Epithelial cell of umbilical artery (primary cell): ENCODE measurements around the gene USP17L5. TPM values are rescaled to one million over a fixed set of nuclear protein-coding genes. Genes with fewer than 3 reads are reported as not detected.

Source experiments
- total RNA-seq: library from RNA; depleted of rRNA; stranded (reverse); fragments of >200 nt; gene quantifications from 2 replicates; pipeline ENCODE4 v1.2.3, GENCODE V29; 2014

The USP17L5 gene
- not detected in 2 replicates for total RNA-seq

GRCh38 chr4:9339103-9339502, at the start of gene USP17L5:
Gene USP17L5, plus strand, starts transcription at chr4:9339403. Its CDS starts 0 bp downstream, at chr4:9339403.

GRCh38 chr4:9324865-9325264, 14.3 kb upstream of the USP17L5 start, which contains the start of gene USP17L24:
Gene USP17L24, plus strand, starts transcription at chr4:9325165. Its CDS starts 0 bp downstream, at chr4:9325165.

GRCh38 chr4:9329611-9330010, 9.6 kb upstream of the USP17L5 start, which contains the start of gene USP17L25:
Gene USP17L25, plus strand, starts transcription at chr4:9329911. Its CDS starts 0 bp downstream, at chr4:9329911.

GRCh38 chr4:9334358-9334757, 4.8 kb upstream of the USP17L5 start, which contains the start of gene USP17L26:
Gene USP17L26, plus strand, starts transcription at chr4:9334658. Its CDS starts 0 bp downstream, at chr4:9334658.

GRCh38 chr4:9343848-9344247, 4.6 kb downstream of the USP17L5 start, which contains the start of gene USP17L27:
Gene USP17L27, plus strand, starts transcription at chr4:9344148. Its CDS starts 0 bp downstream, at chr4:9344148.

GRCh38 chr4:9348593-9348992, 9.4 kb downstream of the USP17L5 start, which contains the start of gene USP17L28:
Gene USP17L28, plus strand, starts transcription at chr4:9348893. Its CDS starts 0 bp downstream, at chr4:9348893.

GRCh38 chr4:9353338-9353737, 14.1 kb downstream of the USP17L5 start, which contains the start of gene USP17L29:
Gene USP17L29, plus strand, starts transcription at chr4:9353638. Its CDS starts 0 bp downstream, at chr4:9353638.

GRCh38 chr4:9362829-9363228, 23.6 kb downstream of the USP17L5 start, which contains the start of gene USP17L30:
Gene USP17L30, plus strand, starts transcription at chr4:9363129. Its CDS starts 0 bp downstream, at chr4:9363129.

Other genes starting within 250 kb of the USP17L5 start
- not detected in 2 replicates for gene FAM90A26, start 169.0 kb upstream of the USP17L5 start, total RNA-seq
- gene USP17L10, start 128.7 kb upstream of the USP17L5 start, total RNA-seq, result not detected in 2 replicates
- not detected in 2 replicates for gene USP17L11, start 124.0 kb upstream of the USP17L5 start, total RNA-seq
- gene USP17L12, start 119.3 kb upstream of the USP17L5 start, total RNA-seq, result not detected in 2 replicates
- gene USP17L13, start 114.5 kb upstream of the USP17L5 start, total RNA-seq, result not detected in 2 replicates
- not detected in 2 replicates for gene USP17L15, start 105.0 kb upstream of the USP17L5 start, total RNA-seq
- gene USP17L17, start 95.5 kb upstream of the USP17L5 start, total RNA-seq, result not detected in 2 replicates
- not detected in 2 replicates for gene USP17L18, start 90.8 kb upstream of the USP17L5 start, total RNA-seq
- not detected in 2 replicates for gene USP17L19, start 86.0 kb upstream of the USP17L5 start, total RNA-seq
- gene USP17L20, start 81.3 kb upstream of the USP17L5 start, total RNA-seq, result not detected in 2 replicates
- gene USP17L21, start 76.5 kb upstream of the USP17L5 start, total RNA-seq, result not detected in 2 replicates
- gene USP17L22, start 71.8 kb upstream of the USP17L5 start, total RNA-seq, result not detected in 2 replicates
- not detected in 2 replicates for gene USP17L24, start 14.2 kb upstream of the USP17L5 start, total RNA-seq
- gene USP17L25, start 9.5 kb upstream of the USP17L5 start, total RNA-seq, result not detected in 2 replicates
- not detected in 2 replicates for gene USP17L26, start 4.7 kb upstream of the USP17L5 start, total RNA-seq
- gene USP17L27, start 4.7 kb downstream of the USP17L5 start, total RNA-seq, result not detected in 2 replicates
- not detected in 2 replicates for gene USP17L28, start 9.5 kb downstream of the USP17L5 start, total RNA-seq
- gene USP17L29, start 14.2 kb downstream of the USP17L5 start, total RNA-seq, result not detected in 2 replicates
- not detected in 2 replicates for gene USP17L30, start 23.7 kb downstream of the USP17L5 start, total RNA-seq
- gene DEFB131A, start 105.0 kb downstream of the USP17L5 start, total RNA-seq, result not detected in 2 replicates